Transverse colon (tissue), 4 donors: ENCODE data around the gene RPL39. TPM values are rescaled to one million over a fixed set of nuclear protein-coding genes. Genes with fewer than 3 reads are reported as not detected.
A peak's percentile ranks its signal among the peaks of the same experiment; 100 is the strongest.
"Not testable (repeated sequence)": the region's sequence is repeated elsewhere in the genome, so short reads cannot be mapped to it uniquely, and the experiment has no call there.

Experiments
- DNase-seq: peaks from one replicate; pipeline ENCODE4 v3.0.0-alpha.2; 2019
- H3K27ac ChIP-seq, 4 donors: fragments of 200-600 bp; sonication (generic); 2 replicates each; pipeline ENCODE4 v1.5.1; 2016 to 2018; ENCODE audit warnings: inconsistent platforms in 4 of 4
- H3K27me3 ChIP-seq: fragments of 200-600 bp; sonication (generic); 2 replicates; pipeline ENCODE4 v1.5.1; 2017; ENCODE audit warnings: inconsistent platforms
- H3K36me3 ChIP-seq, 4 donors: fragments of 200-600 bp; sonication (generic); 2 replicates each; pipeline ENCODE4 v1.5.1; 2017 to 2019; ENCODE audit warnings: inconsistent platforms in 4 of 4
- H3K4me1 ChIP-seq, 4 donors: fragments of 200-600 bp; sonication (generic); 2 replicates each; pipeline ENCODE4 v1.5.1; 2017 to 2020; ENCODE audit warnings: inconsistent platforms in 4 of 4
- H3K4me3 ChIP-seq, 4 donors: fragments of 200-600 bp; sonication (generic); 1 replicate in 1 of 4; 2 replicates in 3 of 4; pipeline versions ENCODE4 v1.5.1 to v1.6.1; 2017 to 2019; ENCODE audit warnings: inconsistent platforms in 4 of 4
- H3K9me3 ChIP-seq, 2 donors: fragments of 200-600 bp; sonication (generic); 2 replicates each; pipeline ENCODE4 v1.5.1; 2017 to 2019; ENCODE audit warnings: inconsistent platforms in 2 of 2
- EP300 ChIP-seq: sonication (generic); formaldehyde crosslinking; IDR thresholded peaks from one replicate; pipeline ENCODE4 v1.6.1; 2017; ENCODE audit warnings: antibody characterized with exemption, low read depth
- POLR2A ChIP-seq: fragments of 450-650 bp; IDR thresholded peaks from one replicate; pipeline ENCODE4 v1.6.1; 2016; ENCODE audit warnings: antibody characterized with exemption, mild to moderate bottlenecking, moderate library complexity
- POLR2AphosphoS5 ChIP-seq, 3 donors: sonication (generic); formaldehyde crosslinking; IDR thresholded peaks; one replicate each; pipeline ENCODE4 v1.6.1; 2016; ENCODE audit warnings: antibody characterized with exemption in 3 of 3
- WGBS, 2 donors: methylation state at CpG; one replicate each; pipeline ENCODE4 v1.1.5; 2018; ENCODE audit warnings: low coverage in 1 of 2; 5-methylcytosine and 5-hydroxymethylcytosine counted together
- in situ Hi-C, 4 donors: fragments of 200-750 bp; cut with MboI; loops; one replicate each; pipeline versions ENCODE4 v1.15.0 to v1.15.1; 2017; ENCODE audit warnings: low sequenced_read_pairs in 3 of 4, low pct_ligation_motif_present in 1 of 4, low pct_unique_long_range_greater_than_20kb in 1 of 4
- intact Hi-C: fragments of 100-400 bp; cut with DNase I; formaldehyde crosslinking; loops from one replicate; pipeline ENCODE4 v1.15.1; 2023; ENCODE audit warnings: low total_unique reads
- total RNA-seq, 4 donors: library from RNA; depleted of rRNA; stranded (reverse); fragments of >200 nt; gene quantifications; one replicate each; pipeline ENCODE4 v1.1.0, GENCODE V29; 2016
- TF ChIP-seq, protein P1 (sequence below), 5 experiments: fragments of 200-600 bp in 3 of 5; fragments of 450-650 bp in 2 of 5; sonication (generic) in 3 of 5; IDR thresholded peaks; 1 replicate in 2 of 5; 2 replicates in 3 of 5; pipeline ENCODE4 v1.5.1; 2016 to 2017; ENCODE audit warnings: antibody characterized with exemption in 5 of 5, inconsistent platforms in 3 of 5, mild to moderate bottlenecking in 2 of 5, moderate library complexity in 1 of 5

RPL39 gene
- 1,000 to 10,000 TPM in 2 of 4 donors, 100 to 1,000 TPM in 2; 246 to 2,878 (median 1,753) TPM for total RNA-seq

DNA sequence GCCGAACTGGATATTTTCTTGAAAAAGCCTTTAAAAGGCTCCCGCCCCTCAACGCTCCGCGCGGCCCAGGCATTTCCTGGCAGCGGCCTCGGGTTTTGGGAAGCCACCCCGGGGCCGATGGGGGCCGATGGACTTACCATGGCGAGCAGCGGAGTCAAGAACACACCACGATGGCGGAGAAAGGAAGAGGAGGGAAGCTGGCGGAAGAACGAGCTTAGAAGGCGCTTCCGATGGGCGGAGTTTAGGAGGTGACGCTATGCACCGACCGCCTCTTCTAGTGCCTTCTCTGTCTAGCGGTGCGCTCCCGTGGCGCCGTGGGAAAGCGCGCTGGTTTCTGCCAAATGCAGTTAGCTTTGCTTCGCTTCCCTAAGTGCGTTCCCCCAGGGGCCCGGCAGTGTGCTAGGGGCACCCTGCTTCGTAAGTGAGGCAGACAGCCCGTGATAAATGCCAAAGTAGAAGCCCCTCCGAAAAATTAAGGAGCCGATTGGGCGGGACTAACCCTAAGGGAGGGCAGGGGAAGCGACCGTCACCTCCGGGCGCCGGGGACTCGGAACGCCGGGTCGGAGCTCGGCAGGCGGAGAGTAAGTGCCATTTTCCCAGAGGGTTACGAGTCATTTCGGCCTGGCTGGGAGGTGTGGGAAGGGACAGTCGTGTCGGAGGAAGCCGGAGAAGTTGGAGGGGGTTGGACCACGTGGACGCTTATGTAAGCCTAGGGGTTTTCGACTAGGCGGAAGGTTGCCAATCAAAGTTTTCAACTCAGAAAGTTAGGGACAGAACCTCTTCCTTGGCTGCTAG lies at the start of gene RPL39:
Gene RPL39 (minus strand): TSS at position 194 of the 795 bp plus-strand sequence. CDS start 54 bp downstream, at position 140.
- TF ChIP-seq POLR2AphosphoS5 (IDR thresholded peaks at IDR 0.05) = peak; percentile 82 to 91 (median 82)
- peak; percentile 77 for TF ChIP-seq POLR2A
- TF ChIP-seq, protein P1, sequence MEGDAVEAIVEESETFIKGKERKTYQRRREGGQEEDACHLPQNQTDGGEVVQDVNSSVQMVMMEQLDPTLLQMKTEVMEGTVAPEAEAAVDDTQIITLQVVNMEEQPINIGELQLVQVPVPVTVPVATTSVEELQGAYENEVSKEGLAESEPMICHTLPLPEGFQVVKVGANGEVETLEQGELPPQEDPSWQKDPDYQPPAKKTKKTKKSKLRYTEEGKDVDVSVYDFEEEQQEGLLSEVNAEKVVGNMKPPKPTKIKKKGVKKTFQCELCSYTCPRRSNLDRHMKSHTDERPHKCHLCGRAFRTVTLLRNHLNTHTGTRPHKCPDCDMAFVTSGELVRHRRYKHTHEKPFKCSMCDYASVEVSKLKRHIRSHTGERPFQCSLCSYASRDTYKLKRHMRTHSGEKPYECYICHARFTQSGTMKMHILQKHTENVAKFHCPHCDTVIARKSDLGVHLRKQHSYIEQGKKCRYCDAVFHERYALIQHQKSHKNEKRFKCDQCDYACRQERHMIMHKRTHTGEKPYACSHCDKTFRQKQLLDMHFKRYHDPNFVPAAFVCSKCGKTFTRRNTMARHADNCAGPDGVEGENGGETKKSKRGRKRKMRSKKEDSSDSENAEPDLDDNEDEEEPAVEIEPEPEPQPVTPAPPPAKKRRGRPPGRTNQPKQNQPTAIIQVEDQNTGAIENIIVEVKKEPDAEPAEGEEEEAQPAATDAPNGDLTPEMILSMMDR (IDR thresholded peaks at IDR 0.05) = no peak
- TF ChIP-seq EP300 = no peak
- intact Hi-C loops = no loop called here
- DNase-seq = peak; percentile 86
- Histone ChIP-seq H3K4me1 (peaks cover 0 to 34% (median 10%) of the 10 kb centered on the region in 4 donors), H3K27ac (peak within 1 kb of the TSS; percentile 81 to 95 (median 94)), H3K9me3 (no peaks in the 10 kb centered on the region), H3K4me3 (peak within 1 kb of the TSS; percentile 29 to 83 (median 64)), H3K27me3 (no peaks in the 10 kb centered on the region), H3K36me3 (no peaks in the 10 kb centered on the region)
- in situ Hi-C loops = no loop called here
- 43% methylated on average over 58 of the region's 58 CpGs; no CpG with 5 or more reads in 1 of the 2 donors for WGBS, 2 donors

DNA sequence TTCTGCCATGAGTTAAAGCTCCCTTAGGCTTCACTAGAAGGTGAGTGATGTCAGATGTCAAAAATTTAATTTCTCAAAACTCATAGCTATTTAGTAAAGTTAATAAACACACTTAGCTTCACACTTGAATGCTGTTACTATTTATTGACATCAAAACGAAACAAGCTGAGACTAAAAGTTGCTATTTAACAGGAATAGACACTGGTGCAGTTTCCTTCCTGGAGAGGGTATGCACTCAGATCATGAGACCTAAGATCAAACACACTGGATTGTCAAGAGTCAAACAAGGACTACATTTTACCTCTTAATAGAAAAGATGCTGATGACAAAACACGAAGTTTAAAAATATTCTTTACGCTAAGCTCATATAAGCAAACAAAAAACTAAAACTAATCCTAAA lies 42.5 kb upstream of the RPL39 start:
- WGBS, 2 donors = 63 to 68% methylated on average over 3 of the region's 3 CpGs
- no peak overlapping the region for H3K27ac ChIP-seq
- H3K27me3 ChIP-seq = no peaks in the 10 kb centered on the region
- intact Hi-C loops = no loop called here
- H3K9me3 ChIP-seq = no peaks in the 10 kb centered on the region
- H3K4me1 ChIP-seq = no peaks in the 10 kb centered on the region
- H3K4me3 ChIP-seq = no peak overlapping the region
- H3K36me3 ChIP-seq = peaks cover 0 to 5% (median 0%) of the 10 kb centered on the region in 4 donors
- TF ChIP-seq POLR2AphosphoS5 (IDR thresholded peaks at IDR 0.05) (no peak), EP300 (no peak), POLR2A (no peak)
- TF ChIP-seq, protein P1 (IDR thresholded peaks at IDR 0.05) = no peak
- no peak for DNase-seq
- in situ Hi-C loops = no loop called here

DNA sequence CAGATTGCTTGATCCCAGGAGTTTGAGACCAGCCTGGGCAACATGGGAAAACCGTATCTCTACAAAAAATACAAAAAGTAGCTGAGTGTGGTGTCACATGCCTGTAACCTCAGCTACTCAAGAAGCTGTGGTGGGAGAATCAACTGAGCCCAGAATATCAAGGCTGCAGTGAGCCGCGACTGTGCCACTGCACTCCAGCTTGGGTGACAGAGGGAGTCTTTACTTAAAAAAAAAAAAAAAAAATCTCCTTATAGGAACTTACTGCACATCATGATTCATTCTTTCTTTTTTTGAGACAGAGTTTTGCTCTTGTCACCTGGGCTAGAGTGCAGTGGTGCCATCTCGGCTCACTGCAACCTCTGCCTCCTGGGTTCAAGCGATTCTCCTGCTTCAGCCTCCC lies 37.0 kb upstream of the RPL39 start:
- DNase-seq = no peak
- TF ChIP-seq, protein P1 (IDR thresholded peaks at IDR 0.05) = no peak
- TF ChIP-seq POLR2AphosphoS5 (IDR thresholded peaks at IDR 0.05) = no peak
- TF ChIP-seq POLR2A = no peak
- no peak for TF ChIP-seq EP300
- in situ Hi-C loops (no loop called here), intact Hi-C loops (no loop called here)
- Histone ChIP-seq H3K4me3 (no peak overlapping the region), H3K9me3 (no peaks in the 10 kb centered on the region), H3K36me3 (no peaks in the 10 kb centered on the region), H3K27me3 (no peaks in the 10 kb centered on the region), H3K27ac (no peak overlapping the region), H3K4me1 (no peaks in the 10 kb centered on the region)
- 96 to 100% methylated on average over 2 to 5 of the region's 5 CpGs for WGBS, 2 donors

DNA sequence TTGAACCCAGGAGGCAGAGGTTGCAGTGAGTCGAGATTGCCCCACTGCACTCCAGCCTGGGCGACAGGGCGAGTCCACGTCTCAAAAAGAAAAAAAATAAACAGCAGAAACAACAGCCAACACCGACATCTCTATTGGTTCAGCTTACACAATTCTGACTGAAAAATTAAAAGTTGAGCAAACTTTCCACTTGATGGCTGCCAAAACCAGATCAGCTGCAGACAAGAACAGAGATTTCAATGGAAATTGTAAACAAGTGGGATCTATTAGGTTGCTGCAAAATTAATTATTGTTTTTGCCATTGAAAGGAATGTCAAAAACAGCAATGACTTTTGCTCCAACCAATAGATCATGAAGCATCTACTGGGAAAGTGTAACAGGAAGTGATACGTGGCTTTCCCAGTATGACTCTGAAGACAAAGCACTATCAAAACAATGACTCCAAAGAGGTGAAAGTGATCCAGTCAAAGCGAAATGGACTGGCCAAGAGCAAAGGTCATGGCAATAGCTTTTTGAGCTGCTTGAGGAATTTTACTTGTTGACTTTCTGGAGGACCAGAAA lies 35.0 kb upstream of the RPL39 start:
- intact Hi-C loops = no loop called here
- H3K27ac ChIP-seq = no peak overlapping the region
- no peak for DNase-seq
- in situ Hi-C loops = no loop called here
- WGBS, 2 donors = 64% methylated on average over 7 of the region's 7 CpGs; no CpG with 5 or more reads in 1 of the 2 donors
- H3K36me3 ChIP-seq = no peaks in the 10 kb centered on the region
- no peak overlapping the region for H3K4me3 ChIP-seq
- TF ChIP-seq POLR2AphosphoS5 (IDR thresholded peaks at IDR 0.05) (no peak), POLR2A (no peak), EP300 (no peak)
- TF ChIP-seq, protein P1 (IDR thresholded peaks at IDR 0.05) = no peak
- H3K27me3 ChIP-seq = no peaks in the 10 kb centered on the region
- no peaks in the 10 kb centered on the region for H3K9me3 ChIP-seq
- H3K4me1 ChIP-seq = no peaks in the 10 kb centered on the region

DNA sequence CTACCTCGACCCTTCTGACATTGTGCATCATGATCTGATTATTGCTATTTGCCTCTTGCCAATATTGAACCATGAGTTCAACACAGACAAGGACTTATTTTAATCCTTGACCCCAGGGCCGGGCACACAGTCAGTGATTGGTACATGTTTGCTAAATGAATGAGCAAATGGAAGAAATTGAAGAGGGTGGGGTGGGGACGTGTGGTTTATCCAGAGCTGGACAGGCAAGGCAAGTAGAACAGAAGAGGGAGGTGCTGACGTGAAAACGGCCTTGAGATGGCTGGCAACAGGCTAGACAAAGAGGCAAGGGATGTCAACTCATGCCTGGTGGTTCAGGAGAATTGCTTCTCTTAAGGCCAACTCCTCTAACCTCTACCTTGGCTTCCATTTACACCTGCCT lies 32.8 kb upstream of the RPL39 start:
- H3K27me3 ChIP-seq, intact Hi-C loops, H3K4me3 ChIP-seq, H3K27ac ChIP-seq, H3K36me3 ChIP-seq, H3K9me3 ChIP-seq, in situ Hi-C loops, H3K4me1 ChIP-seq, DNase-seq: not testable (repeated sequence)
- 44% methylated on average over 2 of the region's 5 CpGs; no CpG with 5 or more reads in 1 of the 2 donors for WGBS, 2 donors

DNA sequence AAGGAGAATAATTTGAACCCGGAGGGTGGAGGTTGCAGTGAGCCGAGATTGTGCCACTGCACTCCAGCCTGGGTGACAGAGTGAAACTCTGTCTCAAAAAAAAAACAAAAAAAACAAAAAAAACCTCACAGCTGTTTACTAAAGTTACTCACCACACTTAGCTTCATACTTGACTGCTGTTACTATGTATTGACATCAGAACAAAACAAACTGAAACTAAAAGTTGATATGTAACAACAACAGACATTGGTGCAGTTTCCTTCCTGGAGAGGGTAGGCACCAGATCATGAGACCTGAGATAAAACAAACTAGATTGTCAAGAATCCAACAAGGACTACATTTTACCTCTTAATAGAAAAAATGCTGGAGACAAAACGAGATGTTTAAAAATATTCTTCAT lies 30.3 kb upstream of the RPL39 start:
- H3K9me3 ChIP-seq, in situ Hi-C loops, DNase-seq, H3K27me3 ChIP-seq, H3K27ac ChIP-seq, H3K36me3 ChIP-seq, H3K4me1 ChIP-seq, H3K4me3 ChIP-seq, intact Hi-C loops: not testable (repeated sequence)
- WGBS, 2 donors = 57 to 60% methylated on average over 1 to 3 of the region's 3 CpGs
